A549 (cell line): Measurements from ENCODE around the gene KCNK7. TPM values are rescaled to one million over a fixed set of nuclear protein-coding genes. Genes with fewer than 3 reads are reported as not detected.

Experiments used
- ATAC-seq, 2 experiments: fragments of 200-7000 bp in 1 of 2; fragments of >200 bp in 1 of 2; cut with Nextera tagmentation in 1 of 2; cut with Tn5 transposase in 1 of 2; 3 replicates each; pipeline versions ENCODE4 v1.8.0 to v1.9.1; 2018 to 2020; ENCODE audit warnings: mild to moderate bottlenecking in 1 of 2, moderate library complexity in 1 of 2
- CTCF ChIA-PET: fragments of 300-600 bp; sonication (Branson Sonifier 250); formaldehyde crosslinking; extraction: SDS; loops from one replicate; lab custom pipeline; 2021; ENCODE audit warnings: antibody characterized with exemption, inconsistent platforms; lab: Yijun Ruan, JAX
- POLR2A ChIA-PET: fragments of 350-600 bp; formaldehyde crosslinking; extraction: SDS; loops from one replicate; lab custom pipeline; 2021; ENCODE audit warnings: antibody characterized with exemption, inconsistent platforms; lab: Yijun Ruan, JAX
- DNase-seq, 2 experiments: peaks; one replicate each; pipeline versions ENCODE4 v3.0.0 to v3.0.0-alpha.2; 2011 to 2016; ENCODE audit warnings: low read depth in 1 of 2, low spot score in 1 of 2
- FAIRE-seq: peaks from 2 replicates; lab custom pipeline; 2011; peaks lifted over from hg19 to GRCh38; lab: Jason Lieb, UNC
- H3K27ac ChIP-seq, 2 experiments: fragments of >200 bp; sonication (Bioruptor Twin); formaldehyde crosslinking; 3 replicates each; pipeline ENCODE4 v1.5.1; 2016 to 2017
- H3K4me1 ChIP-seq: fragments of >200 bp; sonication (Bioruptor Twin); formaldehyde crosslinking; 3 replicates; pipeline ENCODE4 v1.6.1; 2016
- H3K4me2 ChIP-seq: fragments of >200 bp; sonication (Bioruptor Twin); formaldehyde crosslinking; 3 replicates; pipeline ENCODE4 v1.6.1; 2016
- H3K4me3 ChIP-seq: fragments of >200 bp; sonication (Bioruptor Twin); formaldehyde crosslinking; 3 replicates; pipeline ENCODE4 v1.5.1; 2016
- H3K9me3 ChIP-seq: fragments of >200 bp; sonication (Bioruptor Twin); formaldehyde crosslinking; 3 replicates; pipeline ENCODE4 v1.6.1; 2016
- ATOH8 ChIP-seq: fragments of 250-450 bp; sonication (Bioruptor Pico); IDR thresholded peaks from 2 replicates; pipeline ENCODE4 v1.5.0; 2020; ENCODE audit warnings: low read depth, mild to moderate bottlenecking, moderate library complexity
- BCL3 ChIP-seq: fragments of >200 bp; sonication (Bioruptor Twin); formaldehyde crosslinking; IDR thresholded peaks from 3 replicates; pipeline ENCODE4 v1.6.1; 2016
- CEBPB ChIP-seq, 2 experiments: fragments of >200 bp in 1 of 2; sonication (Bioruptor Twin) in 1 of 2; formaldehyde crosslinking in 1 of 2; IDR thresholded peaks; 2 replicates each; pipeline ENCODE4 v1.6.1; 2012 to 2016
- CHD4 ChIP-seq: fragments of 200-600 bp; sonication (generic); IDR thresholded peaks from 2 replicates; pipeline ENCODE4 v1.6.1; 2016; ENCODE audit warnings: antibody characterized with exemption, mild to moderate bottlenecking, borderline replicate concordance
- EHF ChIP-seq: fragments of 250-450 bp; sonication (Bioruptor Pico); IDR thresholded peaks from 2 replicates; pipeline ENCODE4 v1.5.0; 2020; ENCODE audit warnings: mild to moderate bottlenecking
- EP300 ChIP-seq, 2 experiments: fragments of >200 bp; sonication (Bioruptor Twin); formaldehyde crosslinking; IDR thresholded peaks; 2 replicates in 1 of 2; 3 replicates in 1 of 2; pipeline ENCODE4 v1.6.1; 2016 to 2017
- FOSB ChIP-seq: fragments of 250-450 bp; sonication (Bioruptor Pico); IDR thresholded peaks from 2 replicates; pipeline ENCODE4 v1.5.0; 2020; ENCODE audit warnings: mild to moderate bottlenecking, moderate library complexity
- FOXS1 ChIP-seq: fragments of 250-450 bp; sonication (Bioruptor Pico); IDR thresholded peaks from 2 replicates; pipeline ENCODE4 v1.5.0; 2020; ENCODE audit warnings: mild to moderate bottlenecking, moderate library complexity
- GATA3 ChIP-seq: IDR thresholded peaks from 2 replicates; pipeline ENCODE4 v1.6.1; 2012; ENCODE audit warnings: borderline replicate concordance
- HES2 ChIP-seq: fragments of >200 bp; sonication (Bioruptor Twin); formaldehyde crosslinking; IDR thresholded peaks from 2 replicates; pipeline ENCODE4 v1.6.1; 2016
- HEYL ChIP-seq: fragments of 250-450 bp; sonication (Bioruptor Pico); IDR thresholded peaks from 2 replicates; pipeline ENCODE4 v1.8.0; 2021; ENCODE audit warnings: mild to moderate bottlenecking, moderate library complexity
- HMGXB4 ChIP-seq: fragments of 250-450 bp; sonication (Bioruptor Pico); IDR thresholded peaks from 2 replicates; pipeline ENCODE4 v1.5.0; 2021; ENCODE audit warnings: mild to moderate bottlenecking, moderate library complexity, borderline replicate concordance
- HOXB5 ChIP-seq: fragments of 250-450 bp; sonication (Bioruptor Pico); IDR thresholded peaks from 2 replicates; pipeline ENCODE4 v1.5.0; 2020; ENCODE audit warnings: mild to moderate bottlenecking, moderate library complexity
- JUN ChIP-seq, 2 experiments: fragments of >200 bp; sonication (Bioruptor Twin); formaldehyde crosslinking; IDR thresholded peaks; 2 replicates in 1 of 2; 3 replicates in 1 of 2; pipeline ENCODE4 v1.6.1; 2016 to 2017
- JUNB ChIP-seq: fragments of >200 bp; sonication (Bioruptor Twin); formaldehyde crosslinking; IDR thresholded peaks from 2 replicates; pipeline ENCODE4 v1.6.1; 2016
- MAX ChIP-seq: IDR thresholded peaks from 2 replicates; pipeline ENCODE4 v1.6.1; 2012
- NFE2L2 ChIP-seq: fragments of 150-350 bp; conservative IDR thresholded peaks from 2 replicates; pipeline ENCODE4 v1.6.1; 2014; ENCODE audit warnings: low read length
- NPAS2 ChIP-seq: fragments of 250-450 bp; sonication (Bioruptor Pico); IDR thresholded peaks from 2 replicates; pipeline ENCODE4 v1.8.0; 2022; ENCODE audit warnings: mild to moderate bottlenecking, moderate library complexity, borderline replicate concordance
- PBX3 ChIP-seq: IDR thresholded peaks from 2 replicates; pipeline ENCODE4 v1.6.1; 2012
- PHF8 ChIP-seq: fragments of 200-600 bp; sonication (generic); IDR thresholded peaks from 2 replicates; pipeline ENCODE4 v1.6.1; 2016; ENCODE audit warnings: low read depth, mild to moderate bottlenecking, antibody characterized with exemption, moderate library complexity, borderline replicate concordance
- POLR2A ChIP-seq: IDR thresholded peaks from 2 replicates; pipeline ENCODE4 v1.6.1; 2012; ENCODE audit warnings: mild to moderate bottlenecking, low read length
- POLR2AphosphoS2 ChIP-seq: conservative IDR thresholded peaks from 2 replicates; pipeline ENCODE4 v1.6.1; 2012; ENCODE audit warnings: low read length, improper control_type of control experiment, inconsistent platforms
- RAD21 ChIP-seq, 2 experiments: fragments of >200 bp in 1 of 2; sonication (Bioruptor Twin) in 1 of 2; formaldehyde crosslinking in 1 of 2; IDR thresholded peaks in 1 of 2; conservative IDR thresholded peaks in 1 of 2; 2 replicates in 1 of 2; 3 replicates in 1 of 2; pipeline ENCODE4 v1.6.1; 2012 to 2018; ENCODE audit warnings: inconsistent platforms in 1 of 2
- RARB ChIP-seq: fragments of 250-450 bp; sonication (Bioruptor Pico); IDR thresholded peaks from 2 replicates; pipeline ENCODE4 v1.8.0; 2021; ENCODE audit warnings: mild to moderate bottlenecking, moderate library complexity
- REST ChIP-seq: fragments of 200-600 bp; sonication (generic); IDR thresholded peaks from 2 replicates; pipeline ENCODE4 v1.6.1; 2016; ENCODE audit warnings: antibody characterized with exemption, mild to moderate bottlenecking, moderate library complexity
- RNF2 ChIP-seq: fragments of 200-600 bp; sonication (generic); IDR thresholded peaks from 2 replicates; pipeline ENCODE4 v1.6.1; 2016; ENCODE audit warnings: low read depth, mild to moderate bottlenecking, antibody characterized with exemption, moderate library complexity, borderline replicate concordance
- SREBF2 ChIP-seq: fragments of 450-650 bp; IDR thresholded peaks from 2 replicates; pipeline ENCODE4 v1.6.1; 2014; ENCODE audit warnings: mild to moderate bottlenecking, moderate library complexity
- TFCP2L1 ChIP-seq: fragments of 250-450 bp; sonication (Bioruptor Pico); IDR thresholded peaks from 2 replicates; pipeline ENCODE4 v1.5.0; 2021; ENCODE audit warnings: mild to moderate bottlenecking
- ZFP36 ChIP-seq: fragments of 450-650 bp; IDR thresholded peaks from 2 replicates; pipeline ENCODE4 v1.6.1; 2014; ENCODE audit warnings: borderline replicate concordance; ENCODE audit not compliant: partially characterized antibody
- ZNF302 ChIP-seq: fragments of 250-450 bp; sonication (Bioruptor Pico); IDR thresholded peaks from 2 replicates; pipeline ENCODE4 v1.9.0; 2021; ENCODE audit warnings: inconsistent platforms, mild to moderate bottlenecking, moderate library complexity
- WGBS: methylation state at CpG from one replicate; pipeline ENCODE4 v1.1.6; 2017; ENCODE audit errors: missing lambda C conversion rate; 5-methylcytosine and 5-hydroxymethylcytosine counted together
- polyA plus RNA-seq, 4 experiments: library from polyadenylated mRNA; depleted of rRNA in 3 of 4; stranded (reverse); fragments of >200 nt; fragmentation: RNase III in 1 of 4; extraction: RNeasy Plus Mini Kit Qiagen cat#74134 plus additional on column Dnase treatment in 1 of 4; gene quantifications; 2 replicates in 3 of 4; 3 replicates in 1 of 4; pipeline ENCODE4 v1.2.3, GENCODE V29; 2011 to 2017

Gene KCNK7
- polyA plus RNA-seq, 2 of the 4 experiments (the other 2 are of a cell fraction), result 0.13 to 0.50 TPM

- no peak for FAIRE-seq
- ChIA-PET CTCF (interaction anchor here (1.6 to 15.3 kb wide), 3 partner anchors 8 to 39 kb away, joined by 5 to 393 read pairs (median 10); partner anchors contain the start of genes FAM89B, LTBP3 and ZNRD2), POLR2A (interaction anchor here (0.6 kb wide), 1 partner anchor 8 kb away, joined by 3 read pairs; no protein-coding TSS in a partner anchor)
These were observed 46.5 kb downstream of the KCNK7 start for GRCh38 chr11:65549096-65549495.

GRCh38 chr11:65548395-65548794 lies 47.2 kb downstream of the KCNK7 start:
- peaks cover 16% of the 10 kb centered on the region for H3K4me1 ChIP-seq
- no peaks in the 10 kb centered on the region for H3K9me3 ChIP-seq
- DNase-seq (no peak), FAIRE-seq (no peak), ATAC-seq (no peak)
- WGBS, result 98% methylated on average over 3 of the region's 3 CpGs
- no peak overlapping the region for H3K4me3 ChIP-seq
- ChIA-PET CTCF (interaction anchor here (0.7 to 15.3 kb wide), 4 partner anchors 8 to 40 kb away, joined by 3 to 393 read pairs (median 8); partner anchors contain the start of genes FAM89B, LTBP3 and ZNRD2), POLR2A (no interaction called here)
- H3K4me2 ChIP-seq, result no peak overlapping the region
- no peak overlapping the region for H3K27ac ChIP-seq
- no peak for TF ChIP-seq PHF8
- no peak for TF ChIP-seq HOXB5 (CRISPR knock-in tag)
- no peak for TF ChIP-seq EP300 (IDR thresholded peaks at IDR 0.05)
- TF ChIP-seq HEYL (CRISPR knock-in tag), result no peak
- TF ChIP-seq ZNF302 (CRISPR knock-in tag), result no peak
- TF ChIP-seq CEBPB (IDR thresholded peaks at IDR 0.05), result no peak
- no peak for TF ChIP-seq RARB (CRISPR knock-in tag)
- no peak for TF ChIP-seq BCL3
- TF ChIP-seq JUN (IDR thresholded peaks at IDR 0.05), result no peak
- no peak for TF ChIP-seq MAX
- TF ChIP-seq HES2, result no peak
- no peak for TF ChIP-seq PBX3
- no peak for TF ChIP-seq HMGXB4
- TF ChIP-seq FOSB (CRISPR knock-in tag), result no peak
- no peak for TF ChIP-seq POLR2A
- TF ChIP-seq RAD21 (conservative IDR thresholded peaks at IDR 0.05 in 1 of 2, IDR thresholded peaks at IDR 0.05 in 1 of 2), result no peak

More at GRCh38 chr11:65549096-65549495, 46.5 kb downstream of the KCNK7 start:
- H3K4me1 ChIP-seq, result peaks cover 23% of the 10 kb centered on the region
- ATAC-seq (no peak), DNase-seq (no peak)
- no peaks in the 10 kb centered on the region for H3K9me3 ChIP-seq
- H3K27ac ChIP-seq, result no peak overlapping the region
- no peak overlapping the region for H3K4me2 ChIP-seq
- H3K4me3 ChIP-seq, result no peak overlapping the region
- TF ChIP-seq JUNB, result no peak
- TF ChIP-seq FOXS1 (CRISPR knock-in tag), result no peak
- no peak for TF ChIP-seq RARB (CRISPR knock-in tag)
- no peak for TF ChIP-seq PHF8
- no peak for TF ChIP-seq REST
- TF ChIP-seq ZFP36, result no peak
- no peak for TF ChIP-seq GATA3
- TF ChIP-seq ATOH8 (CRISPR knock-in tag), result no peak
- no peak for TF ChIP-seq NFE2L2
- TF ChIP-seq SREBF2, result no peak
- no peak for TF ChIP-seq EHF (CRISPR knock-in tag)
- TF ChIP-seq POLR2AphosphoS2, result no peak
- TF ChIP-seq HEYL (CRISPR knock-in tag), result no peak
- TF ChIP-seq NPAS2 (CRISPR knock-in tag), result no peak
- no peak for TF ChIP-seq RNF2
- no peak for TF ChIP-seq TFCP2L1
- no peak for TF ChIP-seq ZNF302 (CRISPR knock-in tag)
- no peak for TF ChIP-seq CHD4
- 95% methylated on average over 3 of the region's 3 CpGs for WGBS
